HUES6 (cell line): ENCODE results near the gene HOXA9.

ENCODE experiments used
- H3K27ac ChIP-seq: 2 replicates; pipeline ENCODE4 v1.7.0; 2013; ENCODE audit warnings: low read depth, mild to moderate bottlenecking, low read length, inconsistent platforms
- H3K27me3 ChIP-seq: 2 replicates; pipeline ENCODE4 v1.6.1; 2013; ENCODE audit warnings: low read length; ENCODE audit not compliant: control insufficient read depth, insufficient read depth
- H3K36me3 ChIP-seq: 2 replicates; pipeline ENCODE4 v1.6.1; 2013; ENCODE audit warnings: low read length; ENCODE audit not compliant: control insufficient read depth, insufficient read depth
- H3K4me1 ChIP-seq: 2 replicates; pipeline ENCODE4 v1.6.1; 2013; ENCODE audit warnings: low read length; ENCODE audit not compliant: control insufficient read depth, insufficient read depth
- H3K4me3 ChIP-seq: 2 replicates; pipeline ENCODE4 v1.5.1; 2013; ENCODE audit warnings: low read depth, low read length
- H3K9ac ChIP-seq: one replicate; pipeline ENCODE4 v1.6.1; 2013; ENCODE audit warnings: mild to moderate bottlenecking, low read length
- H3K9me3 ChIP-seq: 2 replicates; pipeline ENCODE4 v1.6.1; 2013; ENCODE audit warnings: low read depth, low read length; ENCODE audit not compliant: control insufficient read depth, insufficient read depth

The HOXA9 gene

DNA sequence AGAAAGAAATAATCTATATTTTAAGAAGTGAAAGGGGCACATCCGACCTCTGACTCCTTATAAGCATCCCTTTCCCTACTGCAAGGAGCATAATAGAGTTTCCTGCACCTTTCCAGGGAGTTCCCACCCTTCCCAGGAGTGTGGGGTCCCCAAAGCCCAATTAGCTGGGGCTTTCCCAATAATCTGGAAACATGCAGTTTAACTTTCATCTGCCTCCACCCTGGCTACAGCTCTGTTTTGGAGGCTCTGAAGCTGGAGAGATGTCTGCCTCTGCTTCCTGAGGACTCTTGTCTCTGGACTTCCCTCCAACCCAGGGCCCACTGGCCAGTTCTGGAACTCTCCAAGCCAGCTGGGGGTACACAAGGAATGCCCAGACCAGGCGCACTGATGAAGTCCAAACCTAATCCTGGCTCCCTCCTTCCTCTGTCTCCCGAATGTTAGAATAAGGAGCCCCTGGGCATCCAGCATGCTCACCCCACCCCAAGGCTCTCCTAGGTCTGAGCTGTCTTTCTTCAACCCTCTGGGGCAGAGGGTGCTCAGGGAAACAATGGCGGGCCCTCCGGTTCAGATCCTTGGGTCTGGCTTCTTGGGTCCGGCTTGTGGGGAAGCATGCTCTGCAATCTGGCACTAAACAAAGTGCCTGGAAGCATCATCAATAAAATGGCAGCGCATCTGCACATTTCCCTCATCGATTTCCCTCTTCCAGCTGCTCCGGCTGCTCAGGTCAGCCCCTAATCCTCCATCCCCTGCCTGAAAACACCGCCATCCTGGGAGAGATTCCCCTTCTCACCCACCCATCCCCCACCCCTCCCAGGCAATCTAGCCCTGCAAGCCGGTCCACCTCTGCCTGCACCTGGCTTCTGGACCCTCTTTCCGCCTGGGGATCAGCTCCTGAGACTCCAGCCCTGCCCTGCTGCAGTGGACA lies 48.1 kb downstream of the HOXA9 start:
- Histone ChIP-seq H3K36me3 (no peaks in the 10 kb centered on the region), H3K4me1 (peaks cover 20% of the 10 kb centered on the region; the same call in 1 of the 2 replicates), H3K27me3 (peaks cover 98% of the 10 kb centered on the region), H3K9me3 (no peaks in the 10 kb centered on the region), H3K27ac (no peak overlapping the region), H3K9ac (peak overlapping the region; percentile 56), H3K4me3 (peak overlapping the region; percentile 47; the same call in 1 of the 2 replicates)

GRCh38 chr7:27116031-27116961 lies 49.0 kb downstream of the HOXA9 start:
- peak overlapping the region; percentile 47; the same call in 1 of the 2 replicates for H3K4me3 ChIP-seq
- H3K9me3 ChIP-seq: no peaks in the 10 kb centered on the region
- no peak overlapping the region for H3K27ac ChIP-seq
- H3K36me3 ChIP-seq: no peaks in the 10 kb centered on the region
- peak overlapping the region; percentile 79 for H3K9ac ChIP-seq
- peaks cover 18% of the 10 kb centered on the region; the same call in 1 of the 2 replicates for H3K4me1 ChIP-seq
- H3K27me3 ChIP-seq: peaks cover 98% of the 10 kb centered on the region

GRCh38 chr7:27115221-27116026 lies 49.9 kb downstream of the HOXA9 start:
- Histone ChIP-seq H3K27ac (no peak overlapping the region), H3K9me3 (no peaks in the 10 kb centered on the region), H3K27me3 (peaks cover 98% of the 10 kb centered on the region), H3K4me1 (peaks cover 19% of the 10 kb centered on the region; the same call in 1 of the 2 replicates), H3K36me3 (no peaks in the 10 kb centered on the region), H3K4me3 (peak overlapping the region; percentile 47), H3K9ac (peak overlapping the region; percentile 79)

GRCh38 chr7:27114881-27115220 lies 50.5 kb downstream of the HOXA9 start:
- Histone ChIP-seq H3K4me3 (peak overlapping the region; percentile 24; the same call in 1 of the 2 replicates), H3K27me3 (peaks cover 98% of the 10 kb centered on the region), H3K4me1 (peaks cover 21% of the 10 kb centered on the region; the same call in 1 of the 2 replicates), H3K27ac (no peak overlapping the region), H3K36me3 (no peaks in the 10 kb centered on the region), H3K9me3 (no peaks in the 10 kb centered on the region), H3K9ac (no peak overlapping the region)

DNA sequence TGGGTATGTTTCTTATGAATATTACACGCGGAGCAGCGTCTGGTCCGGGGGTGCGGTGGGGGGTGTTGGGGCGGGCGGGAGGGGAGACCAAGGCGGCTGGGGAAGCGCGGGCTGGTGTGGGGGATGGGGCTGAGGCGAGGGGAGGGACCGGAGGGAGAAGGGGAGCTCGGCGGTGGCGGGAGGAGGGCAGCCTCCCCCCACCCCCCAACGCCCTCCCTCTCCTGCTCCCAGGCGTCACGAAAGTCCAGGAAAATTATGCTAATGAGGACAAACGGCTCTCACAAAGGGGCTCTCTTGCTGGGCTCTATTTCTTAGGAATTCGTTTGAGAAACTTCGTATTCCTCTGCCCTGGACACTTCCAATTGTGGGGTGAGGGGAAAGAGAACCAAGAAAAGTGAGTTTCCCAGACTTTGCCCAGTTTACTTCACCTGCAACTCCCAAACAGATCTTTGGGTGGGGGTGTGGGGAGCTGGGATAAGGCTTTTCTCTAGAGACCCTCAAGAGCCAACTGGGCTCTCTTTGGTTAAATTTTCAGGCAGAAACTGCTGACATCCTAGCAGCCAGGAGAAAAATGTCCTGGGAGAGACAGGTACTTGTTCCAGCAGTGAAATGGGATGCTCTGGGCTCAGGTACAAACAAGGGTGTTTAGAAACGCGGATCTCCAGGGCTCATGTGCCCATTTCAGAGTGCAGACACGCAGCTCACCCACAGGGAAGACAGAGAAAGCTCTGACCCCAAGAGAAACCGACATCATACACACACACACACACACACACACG lies 51.2 kb downstream of the HOXA9 start:
- Histone ChIP-seq H3K9ac (peak overlapping the region; percentile 21), H3K4me1 (peaks cover 21% of the 10 kb centered on the region; the same call in 1 of the 2 replicates), H3K36me3 (no peaks in the 10 kb centered on the region), H3K9me3 (no peaks in the 10 kb centered on the region), H3K27ac (no peak overlapping the region), H3K4me3 (peak overlapping the region; percentile 29; the same call in 1 of the 2 replicates), H3K27me3 (peaks cover 98% of the 10 kb centered on the region)

DNA sequence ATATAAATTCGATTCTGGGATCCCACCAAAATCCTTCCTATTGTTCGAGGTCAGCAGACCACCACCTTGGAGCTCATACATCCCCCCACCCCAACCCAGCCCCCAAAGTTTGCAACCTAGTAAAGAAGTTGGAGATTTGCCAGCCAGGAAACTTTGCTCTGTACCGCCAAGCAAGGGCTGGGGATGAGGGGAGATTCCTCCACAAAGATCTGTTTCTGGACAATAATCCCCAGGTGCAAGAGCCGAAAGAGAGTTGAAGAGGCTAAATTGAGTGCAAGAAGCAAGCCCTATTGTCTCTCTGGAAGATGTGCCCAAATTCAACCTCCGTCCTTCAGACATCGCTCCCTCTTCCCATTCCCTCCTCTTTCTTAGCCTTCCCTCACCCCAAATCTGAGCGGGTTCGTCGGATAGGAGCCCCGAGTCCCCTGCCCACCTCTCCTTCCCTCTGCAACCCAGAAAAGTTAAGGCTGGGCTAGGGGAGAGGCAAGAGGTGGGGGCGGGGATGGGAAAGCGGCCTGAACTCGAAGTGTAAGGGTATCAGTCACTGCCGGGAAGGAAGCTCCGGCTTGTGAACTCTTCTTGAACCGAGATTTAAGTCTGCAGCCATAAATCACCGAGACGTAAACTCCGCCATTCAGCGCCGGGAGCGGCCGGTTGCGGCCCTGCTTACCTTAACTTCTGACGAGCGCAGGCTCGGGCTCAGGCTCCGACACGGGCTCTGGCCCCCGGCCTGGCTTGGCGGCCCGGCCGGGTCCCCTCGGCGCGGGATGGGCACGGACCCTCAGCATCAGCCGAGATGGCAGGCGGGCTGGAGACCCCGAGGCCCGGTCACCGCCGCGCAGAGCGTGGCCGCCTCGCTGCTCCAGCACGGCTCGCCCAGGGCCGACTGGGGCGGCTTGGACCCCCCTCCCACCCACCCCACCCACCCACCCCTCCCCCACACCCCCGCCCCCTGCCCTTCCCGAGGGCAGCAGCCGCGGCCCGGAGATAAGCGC lies 52.1 kb downstream of the HOXA9 start:
- Histone ChIP-seq H3K36me3 (no peaks in the 10 kb centered on the region), H3K4me1 (peaks cover 21% of the 10 kb centered on the region; the same call in 1 of the 2 replicates), H3K9me3 (no peaks in the 10 kb centered on the region), H3K9ac (peak overlapping the region; percentile 43), H3K27ac (no peak overlapping the region), H3K27me3 (peaks cover 98% of the 10 kb centered on the region), H3K4me3 (peak overlapping the region; percentile 54)
